K562 (cell line): ENCODE measurements around the gene SNX19. TPM values are rescaled to one million over a fixed set of nuclear protein-coding genes. Genes with fewer than 3 reads are reported as not detected.

ENCODE experiments used
- ATAC-seq: fragments of 200-7000 bp; cut with Tn5 transposase; 3 replicates; pipeline ENCODE4 v1.9.1; 2020; ENCODE audit warnings: moderate library complexity
- BruUV-seq: library from RNA; stranded (reverse); fragments of 400-500 nt; replicated peaks from 2 replicates; lab custom pipeline; 2021; lab: Mats Ljungman, UMichigan
- CTCF ChIA-PET: fragments of 300-600 bp; formaldehyde crosslinking; extraction: SDS; loops from one replicate; lab custom pipeline; 2021; ENCODE audit warnings: low intra/inter-chr PET ratio; lab: Yijun Ruan, JAX
- POLR2A ChIA-PET: fragments of 300-600, 350-650 bp; sonication (Branson Sonifier 250); formaldehyde crosslinking; extraction: SDS; loops from one replicate; lab custom pipeline; 2021; ENCODE audit warnings: antibody characterized with exemption, inconsistent platforms; lab: Yijun Ruan, JAX
- DNase-seq, 4 experiments: peaks; one replicate each; pipeline versions ENCODE4 v3.0.0 to v3.0.0-alpha.2; 2011 to 2018; ENCODE audit warnings: low spot score in 3 of 4, mixed read lengths in 3 of 4; ENCODE audit errors: extremely low read depth in 1 of 4
- FAIRE-seq: peaks from 2 replicates; lab custom pipeline; 2011; peaks lifted over from hg19 to GRCh38; lab: Jason Lieb, UNC
- H2AFZ ChIP-seq: 2 replicates; pipeline ENCODE4 v1.6.0; 2011; ENCODE audit warnings: low read depth, low read length, control low read depth, inconsistent platforms
- H3K27ac ChIP-seq: fragments of 200-600 bp; 3 replicates; pipeline ENCODE4 v1.8.0; 2011; ENCODE audit warnings: low read depth, mild to moderate bottlenecking, control low read depth, inconsistent platforms, low read length, moderate library complexity, mixed read lengths; ENCODE audit errors: extremely low read depth
- H3K27me3 ChIP-seq, 2 experiments: fragments of 300-600 bp in 1 of 2; 2 replicates in 1 of 2; 3 replicates in 1 of 2; pipeline versions ENCODE4 v1.6.0 to v1.8.0; 2011; ENCODE audit warnings: inconsistent platforms in 2 of 2, low read length in 2 of 2, mild to moderate bottlenecking in 1 of 2, mixed read lengths in 1 of 2, moderate library complexity in 1 of 2; ENCODE audit not compliant: control insufficient read depth in 2 of 2, insufficient read depth in 2 of 2
- H3K36me3 ChIP-seq: fragments of 300-600 bp; 3 replicates; pipeline ENCODE4 v1.8.0; 2011; ENCODE audit warnings: mild to moderate bottlenecking, low read length, inconsistent platforms; ENCODE audit not compliant: control insufficient read depth, insufficient read depth
- H3K4me1 ChIP-seq, 2 experiments: fragments of 200-600 bp in 1 of 2; replicated peaks in 1 of 2; 2 replicates in 1 of 2; 3 replicates in 1 of 2; pipeline versions ENCODE4 v1.5.1 to v1.8.0; 2011; ENCODE audit warnings: inconsistent platforms in 2 of 2, low read length in 2 of 2, mild to moderate bottlenecking in 1 of 2, mixed read lengths in 1 of 2, moderate library complexity in 1 of 2; ENCODE audit not compliant: control insufficient read depth in 2 of 2, insufficient read depth in 2 of 2
- H3K4me2 ChIP-seq: 2 replicates; pipeline ENCODE4 v1.6.1; 2011; ENCODE audit warnings: low read length, control low read depth, inconsistent platforms, mixed read lengths; ENCODE audit not compliant: insufficient read depth
- H3K4me3 ChIP-seq: fragments of 200-600 bp; sonication (generic), shearing (Covaris generic); 2 replicates; pipeline ENCODE4 v1.5.1; 2016; ENCODE audit warnings: control low read depth, inconsistent platforms
- H3K79me2 ChIP-seq: fragments of 200-600 bp; 3 replicates; pipeline ENCODE4 v1.8.0; 2011; ENCODE audit warnings: low read length, inconsistent platforms; ENCODE audit not compliant: control insufficient read depth, insufficient read depth
- H3K9ac ChIP-seq, 2 experiments: 2 replicates each; pipeline versions ENCODE4 v1.6.0 to v1.6.1; 2011; ENCODE audit warnings: low read depth in 2 of 2, low read length in 2 of 2, control low read depth in 1 of 2, inconsistent platforms in 1 of 2, mild to moderate bottlenecking in 1 of 2, mixed read lengths in 1 of 2; ENCODE audit not compliant: insufficient read depth in 1 of 2
- H3K9me1 ChIP-seq: one replicate; pipeline ENCODE4 v1.6.0; 2011; ENCODE audit warnings: inconsistent platforms, mild to moderate bottlenecking, low read length, moderate library complexity; ENCODE audit not compliant: control insufficient read depth, insufficient read depth
- H3K9me3 ChIP-seq: replicated peaks from 2 replicates; pipeline ENCODE4 v1.5.1; 2011; ENCODE audit warnings: low read depth, low read length, inconsistent platforms; ENCODE audit not compliant: control insufficient read depth, insufficient read depth
- H4K20me1 ChIP-seq: replicated peaks from 2 replicates; pipeline ENCODE4 v1.6.1; 2011; ENCODE audit warnings: low read length, inconsistent platforms, mixed read lengths; ENCODE audit not compliant: control insufficient read depth, insufficient read depth
- DACH1 ChIP-seq: fragments of 450-650 bp; IDR thresholded peaks from 2 replicates; pipeline ENCODE4 v1.6.1; 2018; ENCODE audit not compliant: partially characterized antibody
- E2F4 ChIP-seq: sonication (generic); formaldehyde crosslinking; IDR thresholded peaks from 2 replicates; pipeline ENCODE4 v1.8.0; 2022; ENCODE audit warnings: mild to moderate bottlenecking, low read depth, missing genetic modification reagents
- ETS1 ChIP-seq: conservative IDR thresholded peaks from 2 replicates; pipeline ENCODE4 v1.6.1; 2011; ENCODE audit warnings: low read depth, mild to moderate bottlenecking, low read length; ENCODE audit not compliant: control insufficient read depth
- FOXA3 ChIP-seq, 2 experiments: fragments of 450-650 bp in 1 of 2; sonication (generic) in 1 of 2; formaldehyde crosslinking; IDR thresholded peaks in 1 of 2; conservative IDR thresholded peaks in 1 of 2; 2 replicates each; pipeline versions ENCODE4 v1.4.0 to v1.8.0; 2020 to 2022; ENCODE audit warnings: mild to moderate bottlenecking in 2 of 2, missing genetic modification reagents in 1 of 2
- HSF4 ChIP-seq: fragments of 250-450 bp; sonication (Bioruptor Pico); IDR thresholded peaks from 2 replicates; pipeline ENCODE4 v2.1.2; 2022; ENCODE audit warnings: mild to moderate bottlenecking, moderate library complexity, borderline replicate concordance
- MBD1 ChIP-seq: fragments of 250-450 bp; sonication (Bioruptor Pico); IDR thresholded peaks from 2 replicates; pipeline ENCODE4 v1.8.0; 2022; ENCODE audit warnings: inconsistent platforms
- NEUROD1 ChIP-seq: fragments of 150-350 bp; IDR thresholded peaks from 2 replicates; pipeline ENCODE4 v1.6.1; 2014; ENCODE audit warnings: borderline replicate concordance, low read length, low read depth; ENCODE audit not compliant: partially characterized antibody
- NR2C1 ChIP-seq, 2 experiments: fragments of 450-650 bp; IDR thresholded peaks; 2 replicates each; pipeline ENCODE4 v1.6.1; 2017; ENCODE audit warnings: mild to moderate bottlenecking in 2 of 2, antibody characterized with exemption in 1 of 2, inconsistent platforms in 1 of 2, missing compliant biosample characterization in 1 of 2, missing genetic modification characterization in 1 of 2
- SRSF1 ChIP-seq: fragments of 200-400 bp; formaldehyde crosslinking; IDR thresholded peaks from 2 replicates; pipeline ENCODE4 v1.6.1; 2017; ENCODE audit warnings: mild to moderate bottlenecking, low read depth, low read length, moderate library complexity
- ZBED1 ChIP-seq: IDR thresholded peaks from 2 replicates; pipeline ENCODE4 v1.6.1; 2014
- WGBS: fragments of 100-300 bp; shearing (Covaris generic); methylation state at CpG from one replicate; pipeline ENCODE4 v1.1.6; 2016; ENCODE audit warnings: low coverage, mixed read lengths; ENCODE audit not compliant: insufficient coverage; ENCODE audit errors: missing lambda C conversion rate; 5-methylcytosine and 5-hydroxymethylcytosine counted together
- in situ Hi-C: fragments of 300-500 bp; cut with MboI; formaldehyde crosslinking; loops from 4 replicates; pipeline ENCODE4 v1.15.0; 2018; ENCODE audit warnings: inconsistent platforms, mixed read lengths
- intact Hi-C: fragments of 100-400 bp; cut with micrococcal nuclease; formaldehyde crosslinking; loops from 2 replicates; pipeline ENCODE4 v1.14.2; 2022
- polyA plus RNA-seq, 8 experiments: library from polyadenylated mRNA; depleted of rRNA in 4 of 8; stranded (reverse) in 5 of 8; unstranded in 3 of 8; fragments of >200 nt; fragmentation: Nextera tagmentation in 2 of 8; fragmentation: Illumina TruSeq in 1 of 8; extraction: Ambion mirVana in 2 of 8; extraction: Trizol in 1 of 8; gene quantifications; 2 replicates each; pipeline versions ENCODE4 v1.2.1 to v1.2.3, GENCODE V29; 2011 to 2014; ENCODE audit warnings: inconsistent platforms in 1 of 8, missing spikeins in 1 of 8
- total RNA-seq, 7 experiments: library from RNA; depleted of rRNA in 6 of 7; stranded (reverse); fragments of >200 nt in 6 of 7; fragmentation: Illumina TruSeq in 2 of 7; extraction: Trizol in 2 of 7; gene quantifications; 2 replicates each; pipeline versions ENCODE4 v1.2.1 to v1.2.3, GENCODE V29; 2011 to 2021; ENCODE audit warnings: low replicate concordance in 1 of 7

Gene SNX19
- total and polyA plus RNA-seq, 9 of the 15 experiments (the other 6 are each of a cell fraction or from before 2014, with no cell fraction given), result 2.2 to 31.3 (median 19.6) TPM

GRCh38 chr11:130908770-130909625 lies 7.3 kb downstream of the SNX19 start (continued):
- TF ChIP-seq MBD1 (CRISPR knock-in tag) (no peak), NEUROD1 (no peak), SRSF1 (no peak), NR2C1 (IDR thresholded peaks at IDR 0.05) (no peak), NR2C1 (tag; IDR thresholded peaks at IDR 0.05) (no peak)
- TF ChIP-seq, all 486 proteins: peak for 0

GRCh38 chr11:130908061-130908460 lies 8.2 kb downstream of the SNX19 start:
- intact Hi-C loops (no loop called here), in situ Hi-C loops (loop anchor here (25.0 kb wide), 1 partner anchor 754 kb away; no protein-coding TSS in a partner anchor)
- no peak overlapping the region for H3K4me3 ChIP-seq
- FAIRE-seq, result no peak
- no peaks in the 10 kb centered on the region for H3K9me3 ChIP-seq
- H3K36me3 ChIP-seq, result peaks cover 89% of the 10 kb centered on the region
- peak overlapping the region in 1 of 2 experiments; percentile 61; a peak in 1 of 4 replicates for H3K9ac ChIP-seq
- no peaks in the 10 kb centered on the region for H3K27me3 ChIP-seq
- ATAC-seq, result no peak
- no peak overlapping the region for H2AFZ ChIP-seq
- ChIA-PET POLR2A (interaction anchor here (0.7 kb wide), 1 partner anchor 12 kb away, joined by 3 read pairs; no protein-coding TSS in a partner anchor), CTCF (no interaction called here)
- H4K20me1 ChIP-seq, result no peaks in the 10 kb centered on the region
- WGBS, result 82% methylated on average over 6 of the region's 6 CpGs
- H3K79me2 ChIP-seq, result peaks cover 2% of the 10 kb centered on the region; the same call in 1 of the 3 replicates
- DNase-seq, result no peak
- H3K27ac ChIP-seq, result no peak overlapping the region; the same call in 2 of the 3 replicates
- H3K4me2 ChIP-seq, result no peak overlapping the region
- H3K9me1 ChIP-seq, result no peaks in the 10 kb centered on the region
- TF ChIP-seq HSF4 (no peak), FOXA3 (CRISPR knock-in tag; conservative IDR thresholded peaks at IDR 0.05 in 1 of 2, IDR thresholded peaks at IDR 0.05 in 1 of 2) (no peak), DACH1 (no peak), E2F4 (CRISPR knock-in tag) (no peak), ETS1 (no peak), ZBED1 (no peak)
- no peaks in the 10 kb centered on the region for H3K4me1 ChIP-seq
- BruUV-seq, result no TSS peak
